ENCODE results near the gene NHLH1. TPM values are rescaled to one million over a fixed set of nuclear protein-coding genes. Genes with fewer than 3 reads are reported as not detected.

Gene NHLH1
- total RNA-seq, 4 donors from 2014 or later: not detected

- peak overlapping the region in 1 of 4 donors; percentile 34 for H3K27ac ChIP-seq
- WGBS, 2 donors: 64 to 66% methylated on average over 4 of the region's 4 CpGs
- TF ChIP-seq EP300 (IDR thresholded peaks at IDR 0.05) (no peak), CTCF (IDR thresholded peaks at IDR 0.05) (no peak), POLR2A (IDR thresholded peaks at IDR 0.05) (no peak)
- no peak overlapping the region for H3K4me3 ChIP-seq
- DNase-seq (ENCODE audit: low spot score in 2 of 2): no peak
- H3K27me3 ChIP-seq: no peaks in the 10 kb centered on the region
- peaks cover 0 to 34% (median 17%) of the 10 kb centered on the region in 4 donors for H3K4me1 ChIP-seq
- H3K36me3 ChIP-seq: peaks cover 0 to 67% (median 5%) of the 10 kb centered on the region in 3 donors
- H3K9me3 ChIP-seq: no peaks in the 10 kb centered on the region
Measured at GRCh38 chr1:160346958-160347357, 19.9 kb upstream of the NHLH1 start.

GRCh38 chr1:160351629-160352028 is 15.2 kb upstream of the NHLH1 start:
- TF ChIP-seq POLR2A (IDR thresholded peaks at IDR 0.05) (no peak), CTCF (IDR thresholded peaks at IDR 0.05) (no peak), EP300 (IDR thresholded peaks at IDR 0.05) (no peak)
- H3K9me3 ChIP-seq: no peaks in the 10 kb centered on the region
- DNase-seq (ENCODE audit: low spot score in 2 of 2): no peak
- H3K27me3 ChIP-seq: no peaks in the 10 kb centered on the region
- peaks cover 0 to 6% (median 2%) of the 10 kb centered on the region in 4 donors for H3K4me1 ChIP-seq
- H3K4me3 ChIP-seq: no peak overlapping the region
- no peak overlapping the region for H3K27ac ChIP-seq
- H3K36me3 ChIP-seq: peaks cover 5 to 100% (median 28%) of the 10 kb centered on the region in 3 donors
- WGBS, 2 donors: 73 to 81% methylated on average over 4 of the region's 4 CpGs

DNA sequence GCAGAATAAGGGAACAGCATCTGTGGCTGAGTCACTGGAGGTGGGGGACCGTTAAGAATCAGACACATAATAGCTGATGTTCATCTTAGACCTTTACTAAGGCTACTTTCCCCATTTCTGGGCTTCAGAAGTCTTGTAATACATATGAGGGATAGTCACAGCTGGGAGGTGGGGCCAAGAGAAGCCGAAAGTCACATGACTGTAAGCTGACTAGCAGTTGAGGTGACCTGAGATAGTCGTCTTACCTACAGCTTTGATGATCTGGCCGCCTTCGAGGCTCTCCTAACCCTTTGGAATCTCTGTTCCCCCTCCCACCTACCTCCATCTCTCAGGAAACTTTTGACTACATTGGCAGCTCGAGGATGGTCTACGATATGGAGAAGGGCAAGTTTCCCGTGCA is 14.3 kb upstream of the NHLH1 start:
- no peaks in the 10 kb centered on the region for H3K9me3 ChIP-seq
- peaks cover 5 to 100% (median 31%) of the 10 kb centered on the region in 3 donors for H3K36me3 ChIP-seq
- no peak overlapping the region for H3K4me3 ChIP-seq
- no peak overlapping the region for H3K27ac ChIP-seq
- TF ChIP-seq POLR2A (IDR thresholded peaks at IDR 0.05) (no peak), EP300 (IDR thresholded peaks at IDR 0.05) (no peak), CTCF (IDR thresholded peaks at IDR 0.05) (no peak)
- H3K27me3 ChIP-seq: no peaks in the 10 kb centered on the region
- no peaks in the 10 kb centered on the region for H3K4me1 ChIP-seq
- no peak for DNase-seq (ENCODE audit: low spot score in 2 of 2)
- 87 to 94% methylated on average over 8 of the region's 8 CpGs for WGBS, 2 donors

- Histone ChIP-seq H3K27ac (no peak overlapping the region), H3K36me3 (peaks cover 5 to 100% (median 35%) of the 10 kb centered on the region in 3 donors), H3K9me3 (no peaks in the 10 kb centered on the region), H3K4me1 (no peaks in the 10 kb centered on the region), H3K27me3 (no peaks in the 10 kb centered on the region), H3K4me3 (no peak overlapping the region)
- WGBS, 2 donors: 90 to 92% methylated on average over 2 of the region's 2 CpGs
- DNase-seq (ENCODE audit: low spot score in 2 of 2): no peak
- no peak for TF ChIP-seq EP300 (IDR thresholded peaks at IDR 0.05)
- TF ChIP-seq POLR2A (IDR thresholded peaks at IDR 0.05): no peak
- TF ChIP-seq CTCF (IDR thresholded peaks at IDR 0.05): no peak
Measured at GRCh38 chr1:160353223-160353622, 13.6 kb upstream of the NHLH1 start.

- Histone ChIP-seq H3K27me3 (no peaks in the 10 kb centered on the region), H3K4me3 (no peak overlapping the region), H3K27ac (no peak overlapping the region), H3K9me3 (no peaks in the 10 kb centered on the region), H3K36me3 (peaks cover 5 to 98% (median 36%) of the 10 kb centered on the region in 3 donors), H3K4me1 (no peaks in the 10 kb centered on the region)
- 57 to 69% methylated on average over 4 of the region's 5 CpGs for WGBS, 2 donors
- no peak for DNase-seq (ENCODE audit: low spot score in 2 of 2)
- TF ChIP-seq CTCF (IDR thresholded peaks at IDR 0.05): peak in 4 of 5 experiments; percentile 16 to 25 (median 22)
- no peak for TF ChIP-seq POLR2A (IDR thresholded peaks at IDR 0.05)
Measured at GRCh38 chr1:160354388-160354985, 12.4 kb upstream of the NHLH1 start.
